K562 (cell line): ENCODE results near the gene SLC18B1. TPM values are rescaled to one million over a fixed set of nuclear protein-coding genes. Genes with fewer than 3 reads are reported as not detected.

Experiments
- ARID1B ChIP-seq: fragments of 450-650 bp; IDR thresholded peaks from 2 replicates; pipeline ENCODE4 v1.6.1; 2016; ENCODE audit warnings: antibody characterized with exemption, mild to moderate bottlenecking, inconsistent platforms
- BCOR ChIP-seq: fragments of 450-650 bp; IDR thresholded peaks from 2 replicates; pipeline ENCODE4 v1.6.1; 2016
- DPF2 ChIP-seq: fragments of 450-650 bp; IDR thresholded peaks from 2 replicates; pipeline ENCODE4 v1.6.1; 2016
- HMBOX1 ChIP-seq: sonication (generic); IDR thresholded peaks from 2 replicates; pipeline ENCODE4 v1.6.1; 2016
- KDM1A ChIP-seq, 2 experiments: fragments of 450-650 bp; IDR thresholded peaks; 2 replicates each; pipeline ENCODE4 v1.6.1; 2016; ENCODE audit warnings: mild to moderate bottlenecking in 2 of 2
- KLF16 ChIP-seq: IDR thresholded peaks from 2 replicates; pipeline ENCODE4 v1.6.1; 2016; ENCODE audit warnings: antibody characterized with exemption
- MEIS2 ChIP-seq: fragments of 450-650 bp; IDR thresholded peaks from 2 replicates; pipeline ENCODE4 v1.6.1; 2014; ENCODE audit warnings: mild to moderate bottlenecking; ENCODE audit not compliant: partially characterized antibody
- POLR2AphosphoS5 ChIP-seq: IDR thresholded peaks from 2 replicates; pipeline ENCODE4 v1.6.1; 2011; ENCODE audit warnings: mild to moderate bottlenecking, low read depth, low read length, moderate library complexity; ENCODE audit not compliant: control insufficient read depth, insufficient read depth
- POLR3A ChIP-seq: IDR thresholded peaks from 2 replicates; pipeline ENCODE4 v1.6.1; 2011; ENCODE audit warnings: borderline replicate concordance, mild to moderate bottlenecking, moderate library complexity; ENCODE audit not compliant: insufficient read length, insufficient read depth; ENCODE audit errors: extremely low read depth
- PPARD ChIP-seq: fragments of 250-450 bp; sonication (Bioruptor Pico); IDR thresholded peaks from 2 replicates; pipeline ENCODE4 v1.8.0; 2022; ENCODE audit warnings: inconsistent platforms, mild to moderate bottlenecking, moderate library complexity
- RCOR1 ChIP-seq, 2 experiments: IDR thresholded peaks; 2 replicates each; pipeline ENCODE4 v1.6.1; 2012; ENCODE audit warnings: low read depth in 2 of 2, low read length in 2 of 2, borderline replicate concordance in 1 of 2, improper control_type of control experiment in 1 of 2
- REST ChIP-seq, 2 experiments: fragments of 450-650 bp; formaldehyde crosslinking in 1 of 2; IDR thresholded peaks; 2 replicates each; pipeline versions ENCODE4 v1.4.0 to v1.6.1; 2014 to 2020; ENCODE audit warnings: mild to moderate bottlenecking in 2 of 2, borderline replicate concordance in 1 of 2, low read depth in 1 of 2
- RFX5 ChIP-seq: IDR thresholded peaks from 2 replicates; pipeline ENCODE4 v1.6.1; 2011; ENCODE audit warnings: low read depth, mild to moderate bottlenecking, improper control_type of control experiment, low read length
- SMAD3 ChIP-seq: fragments of 450-650 bp; formaldehyde crosslinking; conservative IDR thresholded peaks from 2 replicates; pipeline ENCODE4 v1.4.0; 2020; ENCODE audit warnings: mild to moderate bottlenecking
- SMARCA4 ChIP-seq: fragments of 450-650 bp; IDR thresholded peaks from 2 replicates; pipeline ENCODE4 v1.6.1; 2016
- SRSF9 ChIP-seq: fragments of 200-400 bp; formaldehyde crosslinking; IDR thresholded peaks from 2 replicates; pipeline ENCODE4 v1.6.1; 2017; ENCODE audit warnings: low read depth, low read length, borderline replicate concordance
- TCF3 ChIP-seq: sonication (generic); formaldehyde crosslinking; IDR thresholded peaks from 2 replicates; pipeline ENCODE4 v1.4.0; 2020; ENCODE audit warnings: mild to moderate bottlenecking, missing genetic modification reagents
- TEAD4 ChIP-seq, 2 experiments: sonication (generic) in 1 of 2; formaldehyde crosslinking in 1 of 2; IDR thresholded peaks; 2 replicates each; pipeline versions ENCODE4 v1.6.1 to v1.8.0; 2012 to 2022; ENCODE audit warnings: borderline replicate concordance in 1 of 2, inconsistent platforms in 1 of 2, low read length in 1 of 2, mild to moderate bottlenecking in 1 of 2, missing genetic modification reagents in 1 of 2
- ZNF695 ChIP-seq: fragments of 450-650 bp; formaldehyde crosslinking; IDR thresholded peaks from 2 replicates; pipeline ENCODE4 v1.4.0; 2020; ENCODE audit warnings: mild to moderate bottlenecking, moderate library complexity
- polyA plus RNA-seq, 8 experiments: library from polyadenylated mRNA; depleted of rRNA in 4 of 8; stranded (reverse) in 5 of 8; unstranded in 3 of 8; fragments of >200 nt; fragmentation: Nextera tagmentation in 2 of 8; fragmentation: Illumina TruSeq in 1 of 8; extraction: Ambion mirVana in 2 of 8; extraction: Trizol in 1 of 8; gene quantifications; 2 replicates each; pipeline versions ENCODE4 v1.2.1 to v1.2.3, GENCODE V29; 2011 to 2014; ENCODE audit warnings: inconsistent platforms in 1 of 8, missing spikeins in 1 of 8
- total RNA-seq, 7 experiments: library from RNA; depleted of rRNA in 6 of 7; stranded (reverse); fragments of >200 nt in 6 of 7; fragmentation: Illumina TruSeq in 2 of 7; extraction: Trizol in 2 of 7; gene quantifications; 2 replicates each; pipeline versions ENCODE4 v1.2.1 to v1.2.3, GENCODE V29; 2011 to 2021; ENCODE audit warnings: low replicate concordance in 1 of 7

The SLC18B1 gene
- total and polyA plus RNA-seq, 9 of the 15 experiments (the other 6 are each of a cell fraction or from before 2014, with no cell fraction given), result 10.4 to 49.1 (median 32.0) TPM

- TF ChIP-seq ZNF695 (CRISPR knock-in tag) (no peak), KDM1A (IDR thresholded peaks at IDR 0.05) (peak; percentile 49 to 59; a peak in 3 of 4 replicates), HMBOX1 (peak; percentile 62), KLF16 (peak; percentile 95), SMAD3 (CRISPR knock-in tag) (no peak), PPARD (CRISPR knock-in tag) (no peak), DPF2 (0 out of 2 replicates have a peak, but pooled peaks have one; percentile 18), SMARCA4 (0 out of 2 replicates have a peak, but pooled peaks have one; percentile 6), RFX5 (peak; percentile 67; the same call in 1 of the 2 replicates), BCOR (peak; percentile 11; the same call in 1 of the 2 replicates), SRSF9 (no peak), RCOR1 (IDR thresholded peaks at IDR 0.05; ENCODE audit: borderline replicate concordance in 1 of 2, low read depth in 2 of 2, low read length in 2 of 2) (0 out of 4 replicates have a peak, but pooled peaks of 1 of the 2 experiments have one; percentile 52), REST (IDR thresholded peaks at IDR 0.05; ENCODE audit: borderline replicate concordance) (peak; percentile 98), REST (CRISPR knock-in tag; IDR thresholded peaks at IDR 0.05; ENCODE audit: low read depth) (no peak), TCF3 (CRISPR knock-in tag) (0 out of 2 replicates have a peak, but pooled peaks have one; percentile 11), ARID1B (0 out of 2 replicates have a peak, but pooled peaks have one; percentile 24), POLR2AphosphoS5 (0 out of 2 replicates have a peak, but pooled peaks have one; percentile 27), MEIS2 (peak; percentile 87), POLR3A (no peak), TEAD4 (IDR thresholded peaks at IDR 0.05; ENCODE audit: low read length) (peak; percentile 36; the same call in 1 of the 2 replicates), TEAD4 (CRISPR knock-in tag; IDR thresholded peaks at IDR 0.05; ENCODE audit: borderline replicate concordance) (no peak)
Measured at GRCh38 chr6:132812255-132812732, 13.9 kb upstream of the SLC18B1 start (continued).
